Measurements from ENCODE around the gene CDH13.

The CDH13 gene

GRCh38 chr16:82652826-82653225 is 26.1 kb downstream of the CDH13 start:
- DNase-seq (ENCODE audit: low read depth), result no peak

DNA sequence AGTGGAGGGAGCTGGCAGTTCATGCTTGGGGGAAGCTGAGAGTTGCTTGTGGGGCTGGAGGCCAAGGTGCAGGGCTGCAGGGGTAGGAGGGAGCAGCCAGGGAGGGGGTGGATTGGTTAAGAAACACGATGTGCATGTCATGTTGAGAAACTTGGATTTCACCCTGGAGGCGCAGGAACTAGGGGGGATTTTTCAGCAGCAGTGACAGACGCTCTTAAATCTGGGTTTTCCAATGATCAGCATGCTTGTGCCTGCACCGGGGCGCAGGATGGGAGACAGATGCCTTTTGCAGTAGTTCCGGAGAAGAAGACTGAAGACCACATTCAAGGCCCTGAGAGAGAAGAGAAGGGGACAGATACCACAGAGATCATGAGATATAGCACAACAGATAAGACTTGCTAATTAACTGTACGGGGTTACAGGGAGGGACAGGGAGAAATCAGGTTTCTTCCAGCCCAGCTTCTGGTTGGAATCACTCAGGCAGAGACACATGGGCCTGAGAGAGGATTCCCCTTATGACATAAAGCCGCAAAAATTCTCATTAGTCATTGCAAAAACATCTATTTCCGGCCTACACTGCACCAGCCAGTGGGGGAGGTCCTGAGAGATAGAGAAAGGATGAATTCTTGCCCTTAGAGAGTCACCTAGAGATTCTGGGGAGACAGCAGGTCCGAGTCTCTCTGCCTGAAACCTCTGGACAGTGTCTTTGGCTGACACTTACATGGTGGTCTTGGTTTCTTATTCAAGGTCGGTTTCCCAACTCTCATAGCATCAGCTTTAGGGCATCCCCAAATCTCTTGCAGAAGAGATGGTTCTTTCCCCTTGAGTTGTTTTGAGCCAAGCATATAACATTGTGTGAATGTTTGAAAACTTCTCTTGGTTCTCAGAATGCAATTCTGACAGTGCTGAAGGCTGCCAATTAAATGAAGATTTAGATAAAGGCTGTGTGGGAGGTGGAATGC is 27.1 kb downstream of the CDH13 start:
- DNase-seq (ENCODE audit: low read depth), result peak; percentile 4

DNA sequence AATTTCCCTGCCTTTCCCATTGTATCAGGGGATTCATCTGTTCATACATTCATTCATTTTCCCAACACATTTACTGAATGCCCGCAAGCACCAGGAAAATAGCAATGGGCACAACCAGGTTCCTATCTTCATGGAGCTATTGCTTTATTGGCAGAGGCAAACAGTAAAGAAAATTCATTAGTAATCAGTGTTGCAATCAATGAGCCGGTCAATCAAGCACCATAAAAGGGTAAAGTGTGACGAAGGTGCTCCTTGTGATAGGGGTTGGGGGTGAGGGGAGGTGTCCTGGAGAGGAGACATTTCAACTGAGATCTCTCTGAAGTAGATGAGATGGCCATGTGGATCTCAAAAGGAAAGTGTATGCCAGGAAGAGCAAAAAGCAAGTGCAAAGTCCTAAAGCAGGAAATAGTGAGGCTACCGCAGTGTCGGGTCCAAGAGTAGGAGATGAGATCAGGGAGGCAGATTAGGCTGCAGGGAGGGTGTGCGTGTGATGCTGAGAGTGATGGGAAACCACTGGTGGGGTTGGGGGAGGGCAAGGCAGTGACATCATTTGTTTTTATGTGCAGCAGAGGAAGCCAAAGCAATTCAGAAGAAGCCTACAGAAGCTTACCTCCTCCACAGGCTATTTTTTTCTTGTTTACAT is 28.4 kb downstream of the CDH13 start:
- DNase-seq (ENCODE audit: low read depth), result peak; percentile 34

DNA sequence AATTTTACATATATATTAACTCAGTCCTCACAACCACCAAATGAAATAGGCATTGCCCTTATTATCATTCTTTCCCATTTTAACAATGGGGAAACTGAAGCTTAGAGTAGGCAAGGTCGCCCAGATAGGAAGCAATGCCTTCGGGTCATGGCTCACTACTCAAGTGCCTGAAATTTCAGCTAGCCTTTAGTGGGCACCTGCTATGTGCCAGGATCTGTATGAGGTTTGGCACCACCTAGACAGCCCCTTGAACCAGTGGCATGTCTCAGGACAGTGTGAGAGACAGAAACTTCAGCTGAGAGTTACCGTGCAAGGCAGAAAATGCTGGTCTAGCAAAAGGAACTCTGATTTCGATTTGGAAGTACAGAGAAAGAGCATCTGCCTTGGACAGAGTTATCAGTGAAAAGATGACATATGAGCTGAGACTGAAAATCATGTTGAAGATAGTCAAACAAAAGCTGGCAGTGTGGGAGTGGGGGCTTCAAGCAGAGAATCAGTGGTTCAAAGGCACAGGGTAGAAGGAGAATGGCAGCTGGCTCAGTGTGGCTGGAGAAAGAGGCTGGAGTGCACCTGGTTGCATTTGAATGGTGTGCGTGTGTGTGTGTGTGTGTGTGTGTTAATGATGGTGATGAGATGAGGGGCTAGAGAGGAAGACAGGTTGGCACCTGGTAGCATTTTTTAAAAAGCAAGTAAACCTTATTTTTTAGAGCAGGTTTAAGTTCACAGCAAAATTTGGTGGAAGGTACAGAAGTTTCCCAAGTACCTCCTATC is 29.1 kb downstream of the CDH13 start:
- DNase-seq (ENCODE audit: low read depth), result no peak

- no peak for DNase-seq (ENCODE audit: low read depth)
Observed at GRCh38 chr16:82657239-82657638, 30.5 kb downstream of the CDH13 start.

DNA sequence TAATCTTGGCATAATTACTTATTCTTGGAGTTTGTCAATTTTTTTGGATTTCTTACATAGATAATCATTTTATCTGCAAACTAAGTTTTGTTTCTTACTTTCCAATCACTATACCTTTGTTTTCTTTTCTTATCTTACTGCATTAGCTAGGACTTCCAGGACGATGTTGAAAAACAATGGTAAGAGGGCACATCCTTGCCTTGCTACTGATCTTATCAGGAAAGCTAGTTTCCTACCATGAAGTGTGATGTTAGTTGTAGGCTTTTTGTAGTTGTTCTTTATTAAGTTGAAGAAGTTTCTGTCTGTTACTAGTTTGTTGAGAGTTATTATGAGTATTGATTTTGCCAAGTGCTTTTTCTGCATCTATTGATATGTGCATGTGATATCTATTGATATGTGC is 31.0 kb downstream of the CDH13 start:
- DNase-seq (ENCODE audit: low read depth), result no peak

- DNase-seq (ENCODE audit: low read depth), result no peak
Observed at GRCh38 chr16:82658796-82659195, 32.0 kb downstream of the CDH13 start.

GRCh38 chr16:82660075-82660645 is 33.4 kb downstream of the CDH13 start:
- DNase-seq (ENCODE audit: low read depth), result no peak

DNA sequence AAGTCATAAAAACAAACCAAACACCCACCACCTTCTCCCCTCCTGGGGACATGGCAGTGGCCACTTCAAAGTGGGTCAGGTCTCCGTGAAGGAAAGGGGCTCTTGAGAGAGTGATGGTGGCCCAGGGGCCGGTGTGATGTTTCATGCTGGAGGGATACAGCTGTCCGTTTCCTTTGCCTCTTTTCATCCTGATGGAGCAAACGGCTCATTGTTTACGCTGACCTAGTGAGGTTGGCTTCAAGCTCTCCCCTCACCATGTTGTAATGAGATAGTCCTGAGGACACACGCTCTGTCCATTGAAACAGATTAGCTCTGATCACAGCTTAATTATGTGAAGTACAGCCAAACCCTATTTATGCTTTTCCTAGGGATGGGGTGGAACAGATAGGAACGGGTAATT is 34.2 kb downstream of the CDH13 start:
- DNase-seq (ENCODE audit: low read depth), result no peak

- DNase-seq (ENCODE audit: low read depth), result no peak
Observed at GRCh38 chr16:82664181-82664580, 37.4 kb downstream of the CDH13 start.

- DNase-seq (ENCODE audit: low read depth), result no peak
Observed at GRCh38 chr16:82665025-82665424, 38.3 kb downstream of the CDH13 start.

DNA sequence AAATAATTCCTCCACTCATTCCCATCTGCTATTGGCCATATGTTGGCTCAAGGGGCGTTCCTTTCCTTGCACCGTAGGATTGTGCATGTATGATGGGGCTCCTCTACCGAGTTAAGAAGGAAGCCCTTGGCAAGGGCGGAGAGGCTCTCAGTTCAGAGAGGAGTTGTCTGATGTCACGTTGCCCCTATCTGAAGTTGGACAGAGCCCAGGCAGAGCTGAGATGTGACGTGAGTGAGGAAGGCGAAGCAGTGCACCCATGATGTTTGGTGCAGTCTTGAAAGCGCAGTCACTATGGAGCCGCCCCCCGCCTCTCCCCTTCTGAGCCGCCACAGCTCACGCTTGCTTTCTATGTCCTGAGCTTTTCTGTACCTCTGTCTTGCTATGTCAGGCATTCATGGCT is 40.7 kb downstream of the CDH13 start:
- no peak for DNase-seq (ENCODE audit: low read depth)

DNA sequence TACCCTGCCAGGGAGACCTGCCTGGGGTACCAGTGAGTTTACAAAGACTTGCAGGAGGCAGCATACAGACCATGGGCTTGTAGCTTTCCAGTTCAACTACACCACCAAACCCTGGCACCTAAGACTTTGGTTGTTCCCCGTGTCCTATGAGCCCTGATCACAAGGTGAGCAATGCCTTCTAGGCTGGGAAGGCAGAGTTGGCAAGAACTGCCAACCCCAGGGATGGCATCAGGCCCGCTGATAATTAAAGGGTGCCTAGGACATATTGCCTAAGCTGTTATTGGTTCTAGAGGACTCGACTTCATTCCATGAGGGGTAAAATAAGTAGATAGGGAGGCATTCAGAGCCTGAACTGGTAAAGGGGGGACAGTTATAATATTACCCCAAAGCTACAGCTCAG is 41.3 kb downstream of the CDH13 start:
- DNase-seq (ENCODE audit: low read depth), result no peak

- peak; percentile 10 for DNase-seq (ENCODE audit: low read depth)
Observed at GRCh38 chr16:82671741-82672140, 45.0 kb downstream of the CDH13 start.

DNA sequence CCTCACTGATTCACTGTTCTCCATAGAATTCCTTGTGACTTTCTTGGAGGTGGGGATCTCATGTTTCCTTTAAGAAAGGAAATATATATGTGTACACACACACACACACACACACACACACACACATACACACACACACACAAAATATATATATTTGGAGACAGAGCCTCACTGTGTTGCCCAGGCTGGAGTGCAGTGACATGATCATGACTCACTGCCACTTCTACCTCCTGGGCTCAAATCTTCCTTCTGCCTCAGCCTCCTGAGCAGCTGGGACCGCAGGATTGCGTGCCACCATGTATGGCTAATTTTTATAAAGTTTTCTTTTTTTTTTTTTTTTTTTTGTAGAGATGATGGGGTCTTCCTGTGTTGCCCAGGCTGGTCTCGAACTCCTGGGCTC is 45.9 kb downstream of the CDH13 start:
- no peak for DNase-seq (ENCODE audit: low read depth)

DNA sequence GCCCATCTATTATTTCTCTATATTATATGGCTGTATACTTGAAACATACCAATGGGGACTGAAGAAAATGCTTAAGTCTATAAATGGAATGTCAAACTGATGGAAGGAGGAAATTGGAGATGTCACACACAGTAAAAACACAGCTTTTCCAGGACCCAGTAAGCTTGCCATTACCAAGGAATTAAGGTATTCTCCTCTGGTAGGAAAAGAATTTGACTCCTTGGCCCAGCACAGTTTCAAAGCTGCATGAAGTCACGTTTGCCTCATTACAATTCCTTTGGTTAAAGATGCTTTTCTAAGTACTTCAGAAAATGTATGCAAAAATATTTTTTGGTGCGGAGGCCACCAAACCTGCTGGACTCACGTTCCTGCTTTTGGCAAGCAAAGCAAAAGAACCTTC is 48.5 kb downstream of the CDH13 start:
- DNase-seq (ENCODE audit: low read depth), result no peak

GRCh38 chr16:82681592-82681991 is 54.8 kb downstream of the CDH13 start:
- DNase-seq (ENCODE audit: low read depth), result no peak

GRCh38 chr16:82682767-82683166 is 56.0 kb downstream of the CDH13 start:
- no peak for DNase-seq (ENCODE audit: low read depth)

DNA sequence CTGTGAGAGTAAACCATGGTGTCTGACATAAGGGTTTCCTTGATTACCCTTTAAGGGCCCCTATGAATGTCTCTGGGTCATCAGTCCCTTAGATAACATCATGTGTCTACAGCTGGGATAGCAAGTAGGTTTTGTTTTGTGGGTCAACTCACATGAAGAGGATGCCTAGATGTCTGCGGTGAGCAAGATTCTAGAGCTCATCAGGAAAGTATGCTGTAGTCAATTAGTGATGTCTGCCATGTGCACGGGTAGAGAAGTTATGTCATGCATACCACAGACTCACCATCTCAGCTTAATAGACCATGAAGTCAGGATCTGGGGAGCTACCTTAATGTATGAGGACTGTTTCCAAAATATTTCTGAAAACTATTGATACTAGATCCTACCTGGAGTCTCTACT is 57.5 kb downstream of the CDH13 start:
- DNase-seq (ENCODE audit: low read depth), result no peak

DNA sequence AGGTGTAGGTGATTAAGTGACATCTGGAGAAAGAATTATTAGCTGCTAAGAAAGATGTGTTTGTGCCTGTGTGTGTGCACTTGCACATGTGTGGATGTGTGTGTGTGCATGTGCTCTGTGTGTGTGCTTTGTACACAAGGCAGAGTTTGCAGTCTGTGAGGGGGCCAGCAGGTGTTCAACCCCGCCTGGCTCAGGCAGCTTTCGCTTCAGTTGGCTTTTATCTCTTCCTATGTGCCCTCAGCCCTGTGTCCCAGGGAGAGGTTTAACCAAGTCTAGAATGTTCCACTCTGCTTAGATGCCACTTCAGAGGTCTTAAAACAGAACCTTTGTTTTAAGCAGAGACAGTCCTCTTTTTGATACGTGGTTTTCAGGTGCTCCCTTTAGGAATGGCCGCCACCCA is 58.8 kb downstream of the CDH13 start:
- DNase-seq (ENCODE audit: low read depth), result no peak

GRCh38 chr16:82694239-82694874 is 67.6 kb downstream of the CDH13 start:
- no peak for DNase-seq (ENCODE audit: low read depth)

DNA sequence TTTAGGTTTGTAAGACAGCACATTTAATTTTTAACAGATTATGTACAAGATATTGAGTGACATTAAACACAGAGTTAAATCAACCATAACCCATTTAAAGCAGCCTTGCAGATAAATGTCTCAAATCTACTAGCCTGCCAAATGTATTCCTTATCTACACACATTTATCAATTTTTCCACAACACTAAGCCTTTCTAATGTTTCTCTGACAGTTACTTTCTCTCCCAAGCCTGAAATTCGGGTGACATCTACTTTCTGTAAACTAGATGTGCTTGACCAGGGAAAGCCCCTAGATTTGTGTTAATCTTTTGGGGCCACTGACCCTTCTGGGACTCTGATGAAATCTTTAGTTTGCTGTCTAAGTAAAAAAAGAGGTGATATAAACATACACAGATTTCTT is 69.0 kb downstream of the CDH13 start:
- DNase-seq (ENCODE audit: low read depth), result no peak
